CD14-positive monocyte (primary cell): ENCODE results near the gene MCRIP2. TPM values are rescaled to one million over a fixed set of nuclear protein-coding genes. Genes with fewer than 3 reads are reported as not detected.

ENCODE experiments used
- DNase-seq, 3 donors: peaks; one replicate each; pipeline ENCODE4 v3.0.0-alpha.2; 2011 to 2022
- H2AFZ ChIP-seq: 2 replicates; pipeline ENCODE4 v1.6.0; 2012; ENCODE audit warnings: mild to moderate bottlenecking, low read depth, low read length, inconsistent platforms; ENCODE audit not compliant: insufficient read depth, poor library complexity, severe bottlenecking
- H3K27ac ChIP-seq, 2 donors: 1 replicate in 1 of 2; 2 replicates in 1 of 2; pipeline ENCODE4 v1.5.1; 2012 to 2013; ENCODE audit warnings: low read length in 2 of 2, control low read depth in 1 of 2, inconsistent platforms in 1 of 2, low read depth in 1 of 2, mild to moderate bottlenecking in 1 of 2
- H3K27me3 ChIP-seq, 2 donors: one replicate each; pipeline versions ENCODE4 v1.6.0 to v1.6.1; 2011 to 2013; ENCODE audit warnings: low read length in 2 of 2; ENCODE audit not compliant: control insufficient read depth in 2 of 2, insufficient read depth in 2 of 2
- H3K36me3 ChIP-seq, 2 donors: replicated peaks in 1 of 2; 1 replicate in 1 of 2; 2 replicates in 1 of 2; pipeline versions ENCODE4 v1.5.1 to v1.6.1; 2012 to 2013; ENCODE audit warnings: low read length in 2 of 2, control low read depth in 1 of 2, inconsistent platforms in 1 of 2, mild to moderate bottlenecking in 1 of 2; ENCODE audit not compliant: insufficient read depth in 2 of 2, control insufficient read depth in 1 of 2
- H3K4me1 ChIP-seq, 2 donors: 1 replicate in 1 of 2; 2 replicates in 1 of 2; pipeline versions ENCODE4 v1.5.1 to v1.6.1; 2012 to 2013; ENCODE audit warnings: low read length in 2 of 2, control low read depth in 1 of 2, inconsistent platforms in 1 of 2, mild to moderate bottlenecking in 1 of 2, moderate library complexity in 1 of 2; ENCODE audit not compliant: insufficient read depth in 2 of 2, control insufficient read depth in 1 of 2
- H3K4me2 ChIP-seq: replicated peaks from 2 replicates; pipeline ENCODE3; 2012; ENCODE audit warnings: low read length, moderate library complexity, mild to moderate bottlenecking; ENCODE audit not compliant: poor library complexity, severe bottlenecking; ENCODE audit errors: extremely low read depth
- H3K4me3 ChIP-seq, 3 experiments: fragments of 200-600 bp in 1 of 3; sonication (generic) in 1 of 3; replicated peaks in 1 of 3; 1 replicate in 2 of 3; 2 replicates in 1 of 3; pipeline ENCODE4 v1.5.1; 2011 to 2013; ENCODE audit warnings: low read length in 3 of 3, mild to moderate bottlenecking in 3 of 3, control low read depth in 2 of 3, low read depth in 2 of 3, inconsistent platforms in 1 of 3, moderate library complexity in 1 of 3
- H3K79me2 ChIP-seq: 2 replicates; pipeline ENCODE4 v1.6.0; 2012; ENCODE audit warnings: mild to moderate bottlenecking, control low read depth, inconsistent platforms, low read length, moderate library complexity; ENCODE audit not compliant: insufficient read depth
- H3K9ac ChIP-seq: 2 replicates; pipeline ENCODE4 v1.6.0; 2017; ENCODE audit warnings: low read length, mild to moderate bottlenecking; ENCODE audit not compliant: insufficient read depth, poor library complexity, severe bottlenecking
- H3K9me3 ChIP-seq, 2 donors: replicated peaks in 1 of 2; 1 replicate in 1 of 2; 2 replicates in 1 of 2; pipeline versions ENCODE4 v1.5.1 to v1.6.1; 2012 to 2013; ENCODE audit warnings: low read length in 2 of 2, control low read depth in 1 of 2; ENCODE audit not compliant: control insufficient read depth in 1 of 2, insufficient read depth in 1 of 2
- H4K20me1 ChIP-seq: 2 replicates; pipeline ENCODE4 v1.6.0; 2012; ENCODE audit warnings: mild to moderate bottlenecking, low read length, control low read depth, moderate library complexity; ENCODE audit not compliant: insufficient read depth
- H3K27ac Mint-ChIP-seq, 7 donors: one replicate each; pipeline ENCODE4 v1.8.0; 2020; ENCODE audit warnings: mild to moderate bottlenecking in 7 of 7, mixed read lengths in 7 of 7, moderate library complexity in 6 of 7, inconsistent platforms in 2 of 7
- H3K27me3 Mint-ChIP-seq, 3 donors: one replicate each; pipeline ENCODE4 v1.8.0; 2021 to 2022; ENCODE audit warnings: low read depth in 3 of 3, mild to moderate bottlenecking in 3 of 3, mixed read lengths in 3 of 3, moderate library complexity in 3 of 3, inconsistent platforms in 1 of 3
- H3K36me3 Mint-ChIP-seq, 2 donors: one replicate each; pipeline ENCODE4 v1.8.0; 2020; ENCODE audit warnings: mixed read lengths in 2 of 2, inconsistent platforms in 1 of 2, mild to moderate bottlenecking in 1 of 2
- H3K4me1 Mint-ChIP-seq: one replicate; pipeline ENCODE4 v1.8.0; 2020; ENCODE audit warnings: mild to moderate bottlenecking, mixed read lengths
- H3K4me3 Mint-ChIP-seq, 2 donors: one replicate each; pipeline ENCODE4 v1.8.0; 2020; ENCODE audit warnings: mild to moderate bottlenecking in 2 of 2, mixed read lengths in 2 of 2, moderate library complexity in 1 of 2
- H3K9me3 Mint-ChIP-seq, 7 donors: one replicate each; pipeline ENCODE4 v1.8.0; 2020 to 2022; ENCODE audit warnings: mixed read lengths in 7 of 7, mild to moderate bottlenecking in 6 of 7, moderate library complexity in 6 of 7, inconsistent platforms in 2 of 7
- WGBS: methylation state at CpG from one replicate; pipeline ENCODE4 v1.1.5; 2013; ENCODE audit warnings: missing lambda C conversion rate; ENCODE audit not compliant: insufficient coverage; 5-methylcytosine and 5-hydroxymethylcytosine counted together
- intact Hi-C, 2 donors: fragments of 100-400 bp; cut with micrococcal nuclease; formaldehyde crosslinking; loops; one replicate each; pipeline versions ENCODE4 v1.15.0 to v1.15.1; 2023
- polyA plus RNA-seq, 3 donors: library from polyadenylated mRNA; depleted of rRNA in 1 of 3; unstranded in 2 of 3; stranded (reverse) in 1 of 3; fragments of 300-500 nt in 2 of 3; fragments of >200 nt in 1 of 3; fragmentation: Illumina TruSeq in 2 of 3; gene quantifications; 1 replicate in 2 of 3; 2 replicates in 1 of 3; pipeline ENCODE4 v1.2.3, GENCODE V29; 2012 to 2021
- TF ChIP-seq, protein P1 (sequence below): fragments of 200-600 bp; IDR thresholded peaks from one replicate; pipeline ENCODE4 v1.8.0; 2022; ENCODE audit warnings: antibody characterized with exemption, mild to moderate bottlenecking

Gene MCRIP2
- polyA plus RNA-seq, 3 donors, result 23.7 to 65.6 (median 42.1) TPM

DNA sequence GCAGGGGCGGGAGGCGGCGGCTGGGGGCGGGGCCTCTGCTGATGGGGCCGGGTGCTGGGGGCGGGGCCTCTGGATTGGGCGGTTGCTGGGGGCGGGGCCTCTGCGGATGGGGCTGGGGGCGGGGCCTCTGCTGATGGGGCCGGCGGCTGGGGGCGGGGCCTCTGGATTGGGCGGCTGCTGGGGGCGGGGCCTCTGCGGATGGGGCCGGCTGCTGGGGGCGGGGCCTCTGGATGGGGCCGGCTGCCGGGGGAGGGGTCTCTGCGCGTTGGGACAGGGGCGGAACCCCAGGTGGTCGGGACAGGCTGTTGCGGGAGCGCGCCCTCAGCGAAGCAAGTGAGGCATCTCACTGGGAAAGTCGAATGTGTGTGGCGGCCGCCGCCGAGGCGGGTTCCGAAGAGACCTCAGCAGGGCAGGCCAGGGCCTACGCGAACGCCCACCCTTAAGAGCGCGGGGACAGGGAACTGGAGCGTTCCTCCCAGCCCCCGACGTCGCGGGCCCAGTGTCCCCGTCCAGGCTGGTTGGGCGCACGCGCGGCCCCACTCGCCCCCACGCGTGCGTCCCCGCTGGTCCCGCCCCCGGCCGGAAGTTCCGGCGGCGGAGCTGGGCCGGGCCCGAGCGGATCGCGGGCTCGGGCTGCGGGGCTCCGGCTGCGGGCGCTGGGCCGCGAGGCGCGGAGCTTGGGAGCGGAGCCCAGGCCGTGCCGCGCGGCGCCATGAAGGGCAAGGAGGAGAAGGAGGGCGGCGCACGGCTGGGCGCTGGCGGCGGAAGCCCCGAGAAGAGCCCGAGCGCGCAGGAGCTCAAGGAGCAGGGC is 38.4 kb downstream of the MCRIP2 start, which contains the start of gene STUB1:
Gene STUB1, plus strand, starts transcription at position 597 of the 811 bp plus-strand sequence. Its CDS starts 116 bp downstream, at position 713.
- H3K9me3 Mint-ChIP-seq, result peaks cover 0 to 3% (median 0%) of the 10 kb centered on the region in 7 donors
- peak within 1 kb of the TSS; percentile 95 for H3K4me2 ChIP-seq
- peaks cover 29% of the 10 kb centered on the region for H3K4me1 Mint-ChIP-seq
- intact Hi-C loops, result loop anchor here (2.0 to 5.0 kb wide), 3 partner anchors 17 to 93 kb away; partner anchors contain the start of gene METTL26 (in 1 of the 2)
- H3K36me3 ChIP-seq, result peaks cover 10 to 20% of the 10 kb centered on the region in 2 donors
- H3K27me3 ChIP-seq, result peaks cover 3 to 25% of the 10 kb centered on the region in 2 donors
- peaks cover 35% of the 10 kb centered on the region for H4K20me1 ChIP-seq
- H3K27ac ChIP-seq, result peak within 1 kb of the TSS; percentile 74 to 85
- H3K9ac ChIP-seq, result peak within 1 kb of the TSS; percentile 78
- peak; percentile 73 to 85 (median 75) for DNase-seq
- peaks cover 33% of the 10 kb centered on the region for H3K79me2 ChIP-seq
- H3K9me3 ChIP-seq, result no peaks in the 10 kb centered on the region
- peaks cover 14 to 21% of the 10 kb centered on the region in 2 donors for H3K36me3 Mint-ChIP-seq
- under 1% methylated on average over 76 of the region's 91 CpGs for WGBS
- H3K4me3 Mint-ChIP-seq, result peak within 1 kb of the TSS; percentile 79 to 90
- H3K4me3 ChIP-seq, result peak within 1 kb of the TSS; percentile 58 to 82 (median 76)
- H2AFZ ChIP-seq, result peak within 1 kb of the TSS; percentile 82
- H3K27ac Mint-ChIP-seq, result peak within 1 kb of the TSS; percentile 63 to 93 (median 91)
- H3K4me1 ChIP-seq, result peaks cover 39 to 59% of the 10 kb centered on the region in 2 donors
- TF ChIP-seq, protein P1, sequence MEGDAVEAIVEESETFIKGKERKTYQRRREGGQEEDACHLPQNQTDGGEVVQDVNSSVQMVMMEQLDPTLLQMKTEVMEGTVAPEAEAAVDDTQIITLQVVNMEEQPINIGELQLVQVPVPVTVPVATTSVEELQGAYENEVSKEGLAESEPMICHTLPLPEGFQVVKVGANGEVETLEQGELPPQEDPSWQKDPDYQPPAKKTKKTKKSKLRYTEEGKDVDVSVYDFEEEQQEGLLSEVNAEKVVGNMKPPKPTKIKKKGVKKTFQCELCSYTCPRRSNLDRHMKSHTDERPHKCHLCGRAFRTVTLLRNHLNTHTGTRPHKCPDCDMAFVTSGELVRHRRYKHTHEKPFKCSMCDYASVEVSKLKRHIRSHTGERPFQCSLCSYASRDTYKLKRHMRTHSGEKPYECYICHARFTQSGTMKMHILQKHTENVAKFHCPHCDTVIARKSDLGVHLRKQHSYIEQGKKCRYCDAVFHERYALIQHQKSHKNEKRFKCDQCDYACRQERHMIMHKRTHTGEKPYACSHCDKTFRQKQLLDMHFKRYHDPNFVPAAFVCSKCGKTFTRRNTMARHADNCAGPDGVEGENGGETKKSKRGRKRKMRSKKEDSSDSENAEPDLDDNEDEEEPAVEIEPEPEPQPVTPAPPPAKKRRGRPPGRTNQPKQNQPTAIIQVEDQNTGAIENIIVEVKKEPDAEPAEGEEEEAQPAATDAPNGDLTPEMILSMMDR, result no peak
- peaks cover 16 to 30% (median 19%) of the 10 kb centered on the region in 3 donors for H3K27me3 Mint-ChIP-seq

DNA sequence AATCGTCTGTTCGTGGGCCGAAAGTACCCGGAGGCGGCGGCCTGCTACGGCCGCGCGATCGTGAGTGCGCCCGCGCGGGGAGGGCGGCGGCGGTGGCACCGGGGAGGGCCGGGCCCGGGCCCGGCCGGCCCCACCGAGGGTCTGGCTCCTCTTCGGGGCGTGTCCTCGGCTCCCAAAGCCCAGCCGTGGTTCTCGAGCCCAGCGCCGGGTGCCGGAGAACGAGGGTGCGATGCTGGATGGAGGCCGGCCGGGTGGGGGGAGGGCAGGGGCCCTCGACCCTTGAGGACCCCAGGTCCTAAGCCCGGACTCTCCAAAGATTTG is 39.0 kb downstream of the MCRIP2 start:
- peak overlapping the region; percentile 58 to 82 (median 76) for H3K4me3 ChIP-seq
- peaks cover 33% of the 10 kb centered on the region for H3K79me2 ChIP-seq
- Mint-ChIP-seq H3K4me3 (peak overlapping the region; percentile 74 to 76), H3K27ac (peak overlapping the region in 4 of 7 donors; percentile 20 to 73 (median 56)), H3K9me3 (no peaks in the 10 kb centered on the region), H3K36me3 (peaks cover 14 to 21% of the 10 kb centered on the region in 2 donors), H3K4me1 (peaks cover 26% of the 10 kb centered on the region), H3K27me3 (peaks cover 13 to 25% (median 15%) of the 10 kb centered on the region in 3 donors)
- under 1% methylated on average over 34 of the region's 38 CpGs for WGBS
- no peak for DNase-seq
- TF ChIP-seq, protein P1, result no peak
- H3K9me3 ChIP-seq, result no peaks in the 10 kb centered on the region
- peak overlapping the region; percentile 79 for H2AFZ ChIP-seq
- peaks cover 32% of the 10 kb centered on the region for H4K20me1 ChIP-seq
- H3K4me2 ChIP-seq, result peak overlapping the region; percentile 95
- peaks cover 10 to 20% of the 10 kb centered on the region in 2 donors for H3K36me3 ChIP-seq
- intact Hi-C loops, result loop anchor here (5.0 kb wide), 2 partner anchors 43 to 93 kb away; partner anchors contain the start of gene METTL26 (in 1 of the 2)
- H3K9ac ChIP-seq, result peak overlapping the region; percentile 78
- peaks cover 38 to 58% of the 10 kb centered on the region in 2 donors for H3K4me1 ChIP-seq
- peaks cover 3 to 21% of the 10 kb centered on the region in 2 donors for H3K27me3 ChIP-seq
- H3K27ac ChIP-seq, result peak overlapping the region; percentile 52 to 74
